Stimulated activated CD8-positive, alpha-beta memory T cell treated with anti-CD3 and anti-CD28 coated beads, Interleukin-2, amount 100 ng/mL, for 1 hour (primary cell): Measurements from ENCODE around the gene EMX2.

ENCODE experiments used
- DNase-seq, 2 donors: peaks; one replicate each; pipeline ENCODE4 v3.0.0-alpha.2; 2020; ENCODE audit warnings: low read depth in 2 of 2

Gene EMX2

DNA sequence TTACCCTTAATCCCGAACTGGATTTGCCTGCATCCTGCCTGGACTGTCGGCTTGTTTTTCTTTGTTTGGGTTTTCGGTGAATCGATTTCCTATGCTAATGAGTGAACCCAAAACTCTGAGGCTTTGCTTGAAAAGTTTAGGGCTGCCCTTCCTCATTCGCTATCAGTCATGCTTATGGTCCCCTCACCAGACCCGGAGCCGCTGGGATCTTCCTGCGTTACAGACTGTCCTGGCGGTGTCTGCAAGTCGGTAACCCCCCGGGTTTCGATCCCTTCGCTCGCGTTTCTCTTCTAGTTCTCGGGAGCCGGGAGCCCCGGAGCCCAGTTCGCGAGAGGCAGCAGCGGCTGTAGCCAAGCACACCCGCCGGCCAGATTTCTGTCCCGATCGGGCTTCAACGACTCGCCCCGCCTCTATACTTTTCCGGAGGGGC, 2.2 kb downstream of the EMX2 start:
- DNase-seq: no peak

- DNase-seq: no peak
These were observed 2.8 kb downstream of the EMX2 start for GRCh38 chr10:117545141-117546019.

DNA sequence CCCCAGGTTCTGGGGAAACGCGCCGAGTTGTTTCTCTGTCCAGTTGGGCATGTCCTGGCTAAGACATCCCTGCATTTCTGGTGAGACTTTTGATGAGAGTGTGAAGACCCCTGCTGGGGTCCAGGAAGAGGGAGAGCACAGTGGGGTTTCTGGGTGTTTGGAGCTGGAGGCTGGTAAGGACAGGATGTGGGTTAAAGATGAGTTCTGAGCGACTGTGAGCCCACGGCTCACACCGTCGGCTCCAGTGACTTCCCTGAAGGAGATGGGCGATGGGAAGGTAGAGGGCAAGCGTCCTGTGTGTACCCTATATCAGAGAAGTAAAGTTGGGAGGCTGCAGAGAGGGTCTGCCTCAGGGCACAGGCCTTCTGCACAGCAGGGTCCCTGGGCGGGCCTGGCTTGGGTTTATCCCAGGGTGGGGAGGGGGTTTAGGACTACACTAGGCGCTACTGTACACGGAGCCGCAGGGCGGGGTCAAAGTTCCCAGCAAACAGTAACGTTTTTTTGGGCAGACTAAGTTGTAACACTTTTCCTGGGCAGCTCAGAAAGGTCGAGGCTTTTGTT, 3.6 kb downstream of the EMX2 start:
- DNase-seq: no peak

DNA sequence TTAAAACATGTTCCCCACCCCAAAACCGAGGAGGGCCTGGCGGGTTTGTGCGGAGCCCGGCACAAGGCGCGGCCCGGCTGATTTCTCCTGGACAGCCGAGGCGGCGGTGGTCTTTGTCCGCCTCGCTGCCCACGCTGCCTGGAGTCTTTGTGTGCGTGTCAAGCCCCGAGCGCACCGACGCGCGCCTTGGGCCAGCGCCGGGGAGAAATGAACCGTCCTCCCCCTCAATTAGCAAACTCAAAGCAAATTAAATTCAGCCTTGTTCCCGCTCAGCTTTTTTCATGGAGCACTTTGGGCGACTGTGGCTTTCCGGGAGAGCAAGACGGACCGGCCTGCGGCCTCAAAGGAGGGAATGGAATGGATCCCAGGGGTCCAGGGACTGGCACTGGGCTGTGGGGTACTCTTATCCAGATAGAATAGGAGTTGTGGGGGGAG, 4.1 kb downstream of the EMX2 start:
- DNase-seq: no peak

DNA sequence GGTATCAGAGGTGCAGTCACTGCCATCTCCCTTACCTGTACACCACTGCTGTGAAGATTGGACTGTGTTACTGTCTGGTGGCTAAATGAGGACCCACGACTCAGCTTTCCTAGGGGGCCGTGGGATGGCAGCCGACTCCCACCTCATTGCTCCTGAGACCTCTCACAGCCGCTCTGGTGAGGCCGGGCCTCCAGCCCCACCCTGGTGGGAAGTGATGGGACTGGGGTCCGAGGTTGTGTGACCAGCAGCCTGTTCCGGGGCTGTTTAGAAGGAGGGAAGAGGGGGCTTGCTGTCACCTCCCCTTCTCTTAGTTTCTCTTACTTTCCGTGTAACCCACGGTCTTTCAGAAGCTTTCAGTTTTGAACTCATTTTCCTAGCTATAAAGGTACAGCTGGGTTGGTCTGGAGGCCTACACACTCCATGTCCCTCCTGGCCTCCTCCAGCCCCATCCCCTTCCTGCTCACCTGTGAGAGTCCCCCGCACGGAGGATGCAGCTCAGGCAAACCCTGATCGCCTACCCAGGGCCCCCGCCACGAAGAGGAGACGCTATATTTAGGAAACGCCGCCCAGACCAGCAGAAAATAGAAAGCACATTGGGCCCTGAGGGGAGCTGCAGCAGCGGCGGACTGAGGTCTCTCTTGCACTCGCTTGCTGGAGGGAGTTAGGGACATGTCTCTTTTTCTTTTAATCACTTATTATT, 4.6 kb downstream of the EMX2 start:
- DNase-seq: no peak

DNA sequence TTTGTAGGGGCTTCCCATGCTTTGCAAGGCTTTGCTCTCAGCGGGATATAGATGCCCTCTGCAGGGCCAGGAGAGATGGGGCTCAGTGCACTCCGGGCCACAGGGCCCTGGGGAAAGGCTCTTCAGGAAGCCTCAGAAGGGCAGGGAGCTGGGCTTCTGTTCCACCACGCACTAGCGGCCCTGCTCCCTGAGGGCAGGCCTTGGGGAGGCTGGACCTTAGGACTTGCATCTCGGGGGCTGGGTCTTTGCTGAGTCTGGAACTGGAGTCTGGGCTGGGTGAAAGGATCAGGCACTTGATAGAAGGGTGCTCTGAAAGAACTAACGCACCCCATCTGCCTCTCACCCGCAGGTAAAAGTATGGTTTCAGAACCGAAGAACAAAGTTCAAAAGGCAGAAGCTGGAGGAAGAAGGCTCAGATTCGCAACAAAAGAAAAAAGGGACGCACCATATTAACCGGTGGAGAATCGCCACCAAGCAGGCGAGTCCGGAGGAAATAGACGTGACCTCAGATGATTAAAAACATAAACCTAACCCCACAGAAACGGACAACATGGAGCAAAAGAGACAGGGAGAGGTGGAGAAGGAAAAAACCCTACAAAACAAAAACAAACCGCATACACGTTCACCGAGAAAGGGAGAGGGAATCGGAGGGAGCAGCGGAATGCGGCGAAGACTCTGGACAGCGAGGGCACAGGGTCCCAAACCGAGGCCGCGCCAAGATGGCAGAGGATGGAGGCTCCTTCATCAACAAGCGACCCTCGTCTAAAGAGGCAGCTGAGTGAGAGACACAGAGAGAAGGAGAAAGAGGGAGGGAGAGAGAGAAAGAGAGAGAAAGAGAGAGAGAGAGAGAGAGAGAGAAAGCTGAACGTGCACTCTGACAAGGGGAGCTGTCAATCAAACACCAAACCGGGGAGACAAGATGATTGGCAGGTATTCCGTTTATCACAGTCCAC, 5.4 kb downstream of the EMX2 start:
- no peak for DNase-seq

DNA sequence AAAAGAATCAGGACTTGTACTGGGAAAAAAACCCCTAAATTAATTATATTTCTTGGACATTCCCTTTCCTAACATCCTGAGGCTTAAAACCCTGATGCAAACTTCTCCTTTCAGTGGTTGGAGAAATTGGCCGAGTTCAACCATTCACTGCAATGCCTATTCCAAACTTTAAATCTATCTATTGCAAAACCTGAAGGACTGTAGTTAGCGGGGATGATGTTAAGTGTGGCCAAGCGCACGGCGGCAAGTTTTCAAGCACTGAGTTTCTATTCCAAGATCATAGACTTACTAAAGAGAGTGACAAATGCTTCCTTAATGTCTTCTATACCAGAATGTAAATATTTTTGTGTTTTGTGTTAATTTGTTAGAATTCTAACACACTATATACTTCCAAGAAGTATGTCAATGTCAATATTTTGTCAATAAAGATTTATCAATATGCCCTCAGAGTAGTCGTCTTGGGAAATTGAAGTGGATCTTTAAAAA, 6.6 kb downstream of the EMX2 start:
- no peak for DNase-seq

- no peak for DNase-seq
These were observed 7.5 kb downstream of the EMX2 start for GRCh38 chr10:117550076-117550475.

GRCh38 chr10:117550599-117551329, 8.2 kb downstream of the EMX2 start:
- DNase-seq: no peak

DNA sequence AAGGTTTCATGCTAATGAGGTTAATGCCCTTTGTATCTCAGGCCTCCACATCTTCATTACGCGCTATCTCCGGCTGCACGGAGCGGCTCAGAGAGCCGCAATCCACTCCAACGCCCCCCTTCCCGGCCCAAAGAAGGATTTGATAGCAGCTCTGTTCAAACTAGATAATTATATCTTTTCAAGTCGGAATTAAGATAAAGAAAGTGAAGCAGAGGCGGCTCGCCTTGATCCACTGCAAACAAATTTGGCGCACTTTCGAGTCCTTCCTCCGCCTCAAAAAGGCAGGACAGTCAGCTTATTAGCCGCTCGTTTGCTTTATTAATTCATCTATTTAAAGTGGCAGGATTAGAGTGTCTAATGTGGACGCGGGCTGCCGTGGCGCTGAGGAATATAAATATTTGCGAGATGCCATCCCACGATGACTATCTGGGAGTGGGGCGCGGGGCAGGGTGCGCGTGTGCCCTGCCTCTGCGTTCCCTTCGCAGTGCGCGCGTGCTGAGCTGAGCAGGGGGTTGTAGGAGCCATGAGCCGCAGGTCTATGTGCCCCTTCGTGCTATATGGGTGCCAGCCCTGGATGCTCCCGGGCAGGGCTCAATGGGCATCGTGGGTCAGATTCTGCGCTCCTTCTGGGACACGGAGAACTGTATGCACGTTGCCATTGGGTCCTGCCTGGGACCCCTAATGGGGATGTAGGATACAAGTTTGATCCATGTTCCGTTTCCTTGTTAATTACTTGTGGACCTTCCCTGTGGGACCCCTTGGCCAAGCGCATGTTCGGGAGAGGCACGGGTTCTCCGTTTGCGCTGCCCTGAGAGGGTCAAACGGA, 9.0 kb downstream of the EMX2 start:
- no peak for DNase-seq

DNA sequence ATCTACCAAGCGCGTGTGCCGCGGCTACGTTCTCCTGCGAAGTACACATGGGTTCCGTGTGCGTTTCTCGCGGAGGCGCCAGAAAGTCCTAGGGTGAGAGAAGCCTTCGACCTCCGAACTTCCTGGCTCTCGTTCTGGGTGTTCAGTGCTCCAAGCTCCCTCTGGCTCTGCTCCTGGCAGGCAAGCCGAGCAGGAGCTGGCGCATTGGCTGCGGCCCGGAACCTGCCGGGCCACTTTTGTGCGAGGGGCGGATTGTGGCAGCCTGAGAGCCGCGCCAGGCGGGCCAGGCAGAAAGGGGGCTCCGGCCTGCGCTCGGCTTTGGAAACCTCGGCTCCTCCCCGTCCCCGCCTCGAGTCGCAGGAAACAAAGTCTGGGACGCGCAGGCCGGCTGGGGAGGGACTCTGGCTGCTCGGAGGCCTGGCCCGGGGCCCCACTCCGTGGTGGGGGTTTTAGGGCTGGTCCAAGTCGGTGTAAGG, 9.6 kb downstream of the EMX2 start:
- no peak for DNase-seq

GRCh38 chr10:117552701-117553141, 10.2 kb downstream of the EMX2 start:
- DNase-seq: no peak

- no peak for DNase-seq
These were observed 10.7 kb downstream of the EMX2 start for GRCh38 chr10:117553142-117553814.

DNA sequence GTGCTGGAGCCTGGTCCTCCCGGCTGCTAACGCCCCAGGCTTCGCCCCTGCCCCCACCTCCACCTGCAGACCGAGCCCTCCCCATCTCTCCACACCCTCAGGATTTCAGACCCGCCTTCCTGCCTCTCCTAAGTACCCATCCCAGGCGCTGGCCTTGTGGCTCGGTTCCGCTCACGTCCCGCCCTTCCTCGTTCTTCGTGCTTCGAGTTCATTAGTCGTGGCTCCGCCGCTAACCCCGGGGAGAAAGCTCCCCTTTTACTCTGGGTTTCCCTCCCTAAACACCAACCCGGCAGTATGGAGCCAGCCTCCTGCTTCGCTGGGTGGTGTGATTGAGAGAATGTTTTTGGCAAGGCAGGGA, 11.2 kb downstream of the EMX2 start:
- DNase-seq: no peak

GRCh38 chr10:117554241-117554814, 11.8 kb downstream of the EMX2 start:
- no peak for DNase-seq

DNA sequence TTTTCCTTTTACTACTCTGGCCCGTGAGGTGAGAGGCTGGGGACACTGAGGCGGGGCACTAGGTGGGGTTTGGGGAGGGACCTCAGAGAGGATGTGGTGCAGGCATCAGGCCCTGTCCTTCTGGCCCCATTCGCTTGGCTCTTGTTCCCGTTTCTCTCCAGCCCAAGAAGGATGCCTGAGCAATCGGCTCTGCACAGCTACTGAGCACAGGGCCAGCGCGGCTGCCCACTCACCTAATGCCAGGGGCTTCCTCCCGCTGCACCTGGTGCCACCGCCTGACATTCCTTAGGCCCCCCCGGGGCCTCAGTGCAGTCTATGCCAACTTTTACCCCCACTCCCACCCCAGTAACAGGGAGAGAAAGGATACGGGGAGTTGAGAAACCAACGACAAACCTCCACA, 12.5 kb downstream of the EMX2 start:
- no peak for DNase-seq

GRCh38 chr10:117555863-117556262, 13.3 kb downstream of the EMX2 start:
- DNase-seq: no peak

GRCh38 chr10:117556356-117556755, 13.8 kb downstream of the EMX2 start:
- DNase-seq: no peak

DNA sequence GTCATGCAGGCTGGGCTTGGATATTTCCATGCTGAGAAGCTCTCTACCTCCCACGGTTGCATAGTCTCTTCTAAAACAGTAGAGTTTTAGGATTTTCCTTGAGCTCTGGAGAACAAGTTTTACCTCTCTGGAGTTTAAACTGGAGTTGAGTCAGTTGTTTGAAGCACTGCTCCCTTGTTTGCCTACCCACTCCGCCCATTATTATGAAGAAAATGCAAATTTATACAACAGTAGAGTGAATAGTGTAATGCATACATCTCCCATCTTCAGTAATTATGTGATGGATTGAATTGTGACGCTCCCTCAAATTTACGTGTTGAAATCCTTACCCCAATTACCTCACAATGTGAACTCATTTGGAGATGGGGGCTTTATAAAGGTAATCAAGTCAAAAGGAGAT, 17.2 kb downstream of the EMX2 start:
- DNase-seq: no peak
